Amniotic stem cell (primary cell): ENCODE data around the gene CBFA2T2.
"Not testable (repeated sequence)": the region's sequence is repeated elsewhere in the genome, so short reads cannot be mapped to it uniquely, and the experiment has no call there.

Experiments
- DNase-seq: peaks from one replicate; lab custom pipeline; 2025; lab: John Stamatoyannopoulos, UW

CBFA2T2 gene

GRCh38 chr20:33470866-33471265, 19.0 kb upstream of the CBFA2T2 start:
- no peak for DNase-seq

- DNase-seq, result no peak
Observed at GRCh38 chr20:33472868-33473435, 16.9 kb upstream of the CBFA2T2 start.

GRCh38 chr20:33474097-33474873, 15.6 kb upstream of the CBFA2T2 start:
- no peak for DNase-seq

- no peak for DNase-seq
Observed at GRCh38 chr20:33474963-33475362, 14.9 kb upstream of the CBFA2T2 start.

GRCh38 chr20:33475381-33476152, 14.3 kb upstream of the CBFA2T2 start:
- DNase-seq, result no peak

GRCh38 chr20:33477386-33478234, 12.3 kb upstream of the CBFA2T2 start:
- no peak for DNase-seq

GRCh38 chr20:33480048-33480447, 9.8 kb upstream of the CBFA2T2 start:
- no peak for DNase-seq

- DNase-seq, result no peak
Observed at GRCh38 chr20:33481431-33481941, 8.4 kb upstream of the CBFA2T2 start.

- no peak for DNase-seq
Observed at GRCh38 chr20:33482581-33482980, 7.3 kb upstream of the CBFA2T2 start.

- not testable (repeated sequence) for DNase-seq
Observed at GRCh38 chr20:33483186-33483585, 6.7 kb upstream of the CBFA2T2 start.

- DNase-seq, result no peak
Observed at GRCh38 chr20:33488201-33488600, 1.7 kb upstream of the CBFA2T2 start.

GRCh38 chr20:33488661-33489494, 1.0 kb upstream of the CBFA2T2 start:
- not testable (repeated sequence) for DNase-seq

- peak; percentile 90 for DNase-seq
Observed at GRCh38 chr20:33489495-33490022, 337 bp upstream of the CBFA2T2 start.

- DNase-seq, result no peak
Observed at GRCh38 chr20:33490934-33491656, 1.2 kb downstream of the CBFA2T2 start.

GRCh38 chr20:33493076-33493766, 3.3 kb downstream of the CBFA2T2 start:
- DNase-seq, result no peak

- not testable (repeated sequence) for DNase-seq
Observed at GRCh38 chr20:33496776-33497175, 6.9 kb downstream of the CBFA2T2 start.

GRCh38 chr20:33499355-33499754, 9.5 kb downstream of the CBFA2T2 start:
- no peak for DNase-seq

GRCh38 chr20:33501000-33501399, 11.1 kb downstream of the CBFA2T2 start:
- DNase-seq, result no peak

GRCh38 chr20:33503564-33503963, 13.7 kb downstream of the CBFA2T2 start:
- DNase-seq, result no peak
